GM23338 (cell line): ENCODE data around the gene AP1G1.

ENCODE experiments used
- EZH2 ChIP-seq: fragments of 200-600 bp; sonication (generic); IDR thresholded peaks from one replicate; pipeline ENCODE4 v1.8.0; 2017; ENCODE audit warnings: antibody characterized with exemption, mild to moderate bottlenecking, low read depth; ENCODE audit not compliant: unreplicated experiment
- EZH2phosphoT487 ChIP-seq: fragments of 200-600 bp; sonication (generic); IDR thresholded peaks from one replicate; pipeline ENCODE4 v1.8.1; 2018; ENCODE audit warnings: antibody characterized with exemption; ENCODE audit not compliant: unreplicated experiment
- JUNB ChIP-seq: IDR thresholded peaks from one replicate; pipeline ENCODE4 v1.6.1; 2016; ENCODE audit warnings: antibody characterized with exemption; ENCODE audit not compliant: unreplicated experiment
- POLR2AphosphoS5 ChIP-seq: IDR thresholded peaks from 2 replicates; pipeline ENCODE4 v1.6.1; 2016; ENCODE audit warnings: antibody characterized with exemption, low read depth
- TF ChIP-seq, protein P1 (sequence below), 2 experiments: fragments of 200-600 bp in 1 of 2; sonication (generic) in 1 of 2; conservative IDR thresholded peaks; 2 replicates each; pipeline versions ENCODE4 v1.5.1 to v1.6.1; 2016 to 2017; ENCODE audit warnings: antibody characterized with exemption in 2 of 2, low read depth in 2 of 2, mild to moderate bottlenecking in 2 of 2, moderate library complexity in 1 of 2
- TF ChIP-seq, protein P2 (sequence below): IDR thresholded peaks from one replicate; pipeline ENCODE4 v1.6.1; 2018; ENCODE audit warnings: antibody characterized with exemption; ENCODE audit not compliant: unreplicated experiment

DNA sequence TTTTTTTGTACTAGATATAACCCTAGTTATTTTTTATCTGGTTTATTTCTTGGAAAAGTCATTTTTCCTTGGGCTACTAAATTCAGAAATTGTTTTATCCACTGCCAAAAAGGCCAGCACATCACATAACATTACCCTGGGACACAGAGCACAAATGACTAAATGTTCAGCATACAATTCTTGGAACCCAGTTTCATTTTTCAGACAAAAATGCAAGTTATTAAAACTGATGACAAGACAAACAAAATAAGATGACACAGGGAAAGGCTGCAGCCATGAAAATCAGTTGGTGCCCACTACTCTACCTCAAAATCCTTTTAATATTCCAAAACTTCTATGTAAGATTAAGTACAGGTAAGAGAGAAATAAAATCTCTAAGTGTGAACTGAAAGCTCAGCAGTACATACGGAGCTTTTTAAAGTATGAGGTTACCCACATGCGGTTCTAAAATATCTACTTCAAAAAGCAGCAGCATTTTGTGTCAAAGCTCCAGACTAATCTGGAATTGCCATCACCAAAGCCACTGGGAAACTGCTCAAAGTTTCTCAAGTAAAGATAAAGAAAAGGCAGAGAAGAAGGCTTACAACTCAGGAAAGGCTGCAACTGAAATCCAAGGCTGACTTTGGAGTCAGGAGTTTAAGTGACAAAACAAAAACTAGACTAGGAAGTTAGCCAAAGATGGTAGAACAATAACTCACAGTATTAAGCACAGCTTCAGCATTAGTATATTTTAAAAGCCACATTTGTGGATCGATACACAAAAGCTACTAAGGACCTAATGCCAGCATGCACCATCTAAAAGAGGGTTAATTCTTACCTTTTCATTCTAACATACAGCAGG is 41.4 kb downstream of the AP1G1 start:
- TF ChIP-seq, protein P1, sequence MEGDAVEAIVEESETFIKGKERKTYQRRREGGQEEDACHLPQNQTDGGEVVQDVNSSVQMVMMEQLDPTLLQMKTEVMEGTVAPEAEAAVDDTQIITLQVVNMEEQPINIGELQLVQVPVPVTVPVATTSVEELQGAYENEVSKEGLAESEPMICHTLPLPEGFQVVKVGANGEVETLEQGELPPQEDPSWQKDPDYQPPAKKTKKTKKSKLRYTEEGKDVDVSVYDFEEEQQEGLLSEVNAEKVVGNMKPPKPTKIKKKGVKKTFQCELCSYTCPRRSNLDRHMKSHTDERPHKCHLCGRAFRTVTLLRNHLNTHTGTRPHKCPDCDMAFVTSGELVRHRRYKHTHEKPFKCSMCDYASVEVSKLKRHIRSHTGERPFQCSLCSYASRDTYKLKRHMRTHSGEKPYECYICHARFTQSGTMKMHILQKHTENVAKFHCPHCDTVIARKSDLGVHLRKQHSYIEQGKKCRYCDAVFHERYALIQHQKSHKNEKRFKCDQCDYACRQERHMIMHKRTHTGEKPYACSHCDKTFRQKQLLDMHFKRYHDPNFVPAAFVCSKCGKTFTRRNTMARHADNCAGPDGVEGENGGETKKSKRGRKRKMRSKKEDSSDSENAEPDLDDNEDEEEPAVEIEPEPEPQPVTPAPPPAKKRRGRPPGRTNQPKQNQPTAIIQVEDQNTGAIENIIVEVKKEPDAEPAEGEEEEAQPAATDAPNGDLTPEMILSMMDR (conservative IDR thresholded peaks at IDR 0.05; ENCODE audit: low read depth in 2 of 2): no peak
- no peak for TF ChIP-seq EZH2
- no peak for TF ChIP-seq POLR2AphosphoS5
- no peak for TF ChIP-seq JUNB
- TF ChIP-seq, protein P2, sequence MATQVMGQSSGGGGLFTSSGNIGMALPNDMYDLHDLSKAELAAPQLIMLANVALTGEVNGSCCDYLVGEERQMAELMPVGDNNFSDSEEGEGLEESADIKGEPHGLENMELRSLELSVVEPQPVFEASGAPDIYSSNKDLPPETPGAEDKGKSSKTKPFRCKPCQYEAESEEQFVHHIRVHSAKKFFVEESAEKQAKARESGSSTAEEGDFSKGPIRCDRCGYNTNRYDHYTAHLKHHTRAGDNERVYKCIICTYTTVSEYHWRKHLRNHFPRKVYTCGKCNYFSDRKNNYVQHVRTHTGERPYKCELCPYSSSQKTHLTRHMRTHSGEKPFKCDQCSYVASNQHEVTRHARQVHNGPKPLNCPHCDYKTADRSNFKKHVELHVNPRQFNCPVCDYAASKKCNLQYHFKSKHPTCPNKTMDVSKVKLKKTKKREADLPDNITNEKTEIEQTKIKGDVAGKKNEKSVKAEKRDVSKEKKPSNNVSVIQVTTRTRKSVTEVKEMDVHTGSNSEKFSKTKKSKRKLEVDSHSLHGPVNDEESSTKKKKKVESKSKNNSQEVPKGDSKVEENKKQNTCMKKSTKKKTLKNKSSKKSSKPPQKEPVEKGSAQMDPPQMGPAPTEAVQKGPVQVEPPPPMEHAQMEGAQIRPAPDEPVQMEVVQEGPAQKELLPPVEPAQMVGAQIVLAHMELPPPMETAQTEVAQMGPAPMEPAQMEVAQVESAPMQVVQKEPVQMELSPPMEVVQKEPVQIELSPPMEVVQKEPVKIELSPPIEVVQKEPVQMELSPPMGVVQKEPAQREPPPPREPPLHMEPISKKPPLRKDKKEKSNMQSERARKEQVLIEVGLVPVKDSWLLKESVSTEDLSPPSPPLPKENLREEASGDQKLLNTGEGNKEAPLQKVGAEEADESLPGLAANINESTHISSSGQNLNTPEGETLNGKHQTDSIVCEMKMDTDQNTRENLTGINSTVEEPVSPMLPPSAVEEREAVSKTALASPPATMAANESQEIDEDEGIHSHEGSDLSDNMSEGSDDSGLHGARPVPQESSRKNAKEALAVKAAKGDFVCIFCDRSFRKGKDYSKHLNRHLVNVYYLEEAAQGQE: no peak
- TF ChIP-seq EZH2phosphoT487: no peak
